ENCODE data around the gene PPIF.

PPIF gene

DNA sequence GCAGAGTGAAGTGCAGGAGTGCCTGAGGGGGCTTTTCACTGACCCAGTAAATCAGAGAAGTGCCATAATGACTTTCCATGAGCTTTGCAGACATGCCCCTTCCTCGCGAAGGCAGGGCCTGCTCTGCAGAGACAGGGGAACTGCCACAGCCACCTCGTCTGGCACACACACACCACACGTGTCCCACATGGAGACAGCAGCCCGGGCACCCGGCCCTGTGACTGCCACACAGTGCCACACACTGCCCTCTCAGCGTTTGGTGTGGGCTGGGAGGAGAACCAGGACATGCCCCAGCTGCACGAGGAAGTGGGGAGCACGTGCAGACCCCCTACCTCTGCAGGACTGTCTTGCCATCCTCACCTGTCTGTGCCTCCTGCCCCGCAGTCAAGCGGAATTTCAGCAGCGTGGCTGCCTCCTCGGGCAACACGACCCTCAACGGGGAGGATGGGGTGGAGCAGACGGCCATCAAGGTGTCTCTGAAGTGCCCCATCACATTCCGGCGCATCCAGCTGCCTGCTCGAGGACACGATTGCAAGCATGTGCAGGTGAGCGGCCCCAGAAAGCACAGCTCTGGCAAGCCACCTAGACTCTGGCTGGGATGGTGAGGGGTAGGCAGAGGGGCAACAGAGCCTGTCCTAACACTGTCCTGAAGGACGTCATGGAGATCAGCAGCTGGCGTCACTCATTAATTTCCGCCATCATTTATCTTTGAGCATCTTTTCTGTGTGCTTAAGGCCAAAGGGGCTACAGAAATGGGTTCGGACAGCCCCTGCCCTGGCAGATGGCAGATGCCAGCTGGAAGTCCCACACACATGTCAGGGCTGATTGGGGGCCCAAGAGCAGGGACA lies 43.4 kb upstream of the PPIF start:
- TF ChIP-seq, protein P1, sequence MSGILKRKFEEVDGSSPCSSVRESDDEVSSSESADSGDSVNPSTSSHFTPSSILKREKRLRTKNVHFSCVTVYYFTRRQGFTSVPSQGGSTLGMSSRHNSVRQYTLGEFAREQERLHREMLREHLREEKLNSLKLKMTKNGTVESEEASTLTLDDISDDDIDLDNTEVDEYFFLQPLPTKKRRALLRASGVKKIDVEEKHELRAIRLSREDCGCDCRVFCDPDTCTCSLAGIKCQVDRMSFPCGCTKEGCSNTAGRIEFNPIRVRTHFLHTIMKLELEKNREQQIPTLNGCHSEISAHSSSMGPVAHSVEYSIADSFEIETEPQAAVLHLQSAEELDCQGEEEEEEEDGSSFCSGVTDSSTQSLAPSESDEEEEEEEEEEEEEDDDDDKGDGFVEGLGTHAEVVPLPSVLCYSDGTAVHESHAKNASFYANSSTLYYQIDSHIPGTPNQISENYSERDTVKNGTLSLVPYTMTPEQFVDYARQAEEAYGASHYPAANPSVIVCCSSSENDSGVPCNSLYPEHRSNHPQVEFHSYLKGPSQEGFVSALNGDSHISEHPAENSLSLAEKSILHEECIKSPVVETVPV (CRISPR knock-in tag; IDR thresholded peaks at IDR 0.05): no peak
- TF ChIP-seq ISL1 (CRISPR knock-in tag; IDR thresholded peaks at IDR 0.05) (no peak), ZNF565 (CRISPR knock-in tag; conservative IDR thresholded peaks at IDR 0.05; ENCODE audit: low read depth) (no peak), PPARA (CRISPR knock-in tag; IDR thresholded peaks at IDR 0.05; ENCODE audit: borderline replicate concordance) (no peak), TOX (CRISPR knock-in tag; IDR thresholded peaks at IDR 0.05; ENCODE audit: borderline replicate concordance) (no peak), ESRRG (CRISPR knock-in tag; IDR thresholded peaks at IDR 0.05) (no peak), SNAI2 (CRISPR knock-in tag; IDR thresholded peaks at IDR 0.05) (no peak)
- TF ChIP-seq, protein P2, sequence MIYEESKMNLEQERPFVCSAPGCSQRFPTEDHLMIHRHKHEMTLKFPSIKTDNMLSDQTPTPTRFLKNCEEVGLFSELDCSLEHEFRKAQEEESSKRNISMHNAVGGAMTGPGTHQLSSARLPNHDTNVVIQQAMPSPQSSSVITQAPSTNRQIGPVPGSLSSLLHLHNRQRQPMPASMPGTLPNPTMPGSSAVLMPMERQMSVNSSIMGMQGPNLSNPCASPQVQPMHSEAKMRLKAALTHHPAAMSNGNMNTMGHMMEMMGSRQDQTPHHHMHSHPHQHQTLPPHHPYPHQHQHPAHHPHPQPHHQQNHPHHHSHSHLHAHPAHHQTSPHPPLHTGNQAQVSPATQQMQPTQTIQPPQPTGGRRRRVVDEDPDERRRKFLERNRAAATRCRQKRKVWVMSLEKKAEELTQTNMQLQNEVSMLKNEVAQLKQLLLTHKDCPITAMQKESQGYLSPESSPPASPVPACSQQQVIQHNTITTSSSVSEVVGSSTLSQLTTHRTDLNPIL (CRISPR knock-in tag; IDR thresholded peaks at IDR 0.05; ENCODE audit: low read depth): no peak
- TF ChIP-seq, protein P3, sequence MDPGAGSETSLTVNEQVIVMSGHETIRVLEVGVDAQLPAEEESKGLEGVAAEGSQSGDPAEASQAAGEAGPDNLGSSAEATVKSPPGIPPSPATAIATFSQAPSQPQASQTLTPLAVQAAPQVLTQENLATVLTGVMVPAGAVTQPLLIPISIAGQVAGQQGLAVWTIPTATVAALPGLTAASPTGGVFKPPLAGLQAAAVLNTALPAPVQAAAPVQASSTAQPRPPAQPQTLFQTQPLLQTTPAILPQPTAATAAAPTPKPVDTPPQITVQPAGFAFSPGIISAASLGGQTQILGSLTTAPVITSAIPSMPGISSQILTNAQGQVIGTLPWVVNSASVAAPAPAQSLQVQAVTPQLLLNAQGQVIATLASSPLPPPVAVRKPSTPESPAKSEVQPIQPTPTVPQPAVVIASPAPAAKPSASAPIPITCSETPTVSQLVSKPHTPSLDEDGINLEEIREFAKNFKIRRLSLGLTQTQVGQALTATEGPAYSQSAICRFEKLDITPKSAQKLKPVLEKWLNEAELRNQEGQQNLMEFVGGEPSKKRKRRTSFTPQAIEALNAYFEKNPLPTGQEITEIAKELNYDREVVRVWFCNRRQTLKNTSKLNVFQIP (CRISPR knock-in tag; IDR thresholded peaks at IDR 0.05; ENCODE audit: borderline replicate concordance, low read depth): no peak
- no peak for ATAC-seq

DNA sequence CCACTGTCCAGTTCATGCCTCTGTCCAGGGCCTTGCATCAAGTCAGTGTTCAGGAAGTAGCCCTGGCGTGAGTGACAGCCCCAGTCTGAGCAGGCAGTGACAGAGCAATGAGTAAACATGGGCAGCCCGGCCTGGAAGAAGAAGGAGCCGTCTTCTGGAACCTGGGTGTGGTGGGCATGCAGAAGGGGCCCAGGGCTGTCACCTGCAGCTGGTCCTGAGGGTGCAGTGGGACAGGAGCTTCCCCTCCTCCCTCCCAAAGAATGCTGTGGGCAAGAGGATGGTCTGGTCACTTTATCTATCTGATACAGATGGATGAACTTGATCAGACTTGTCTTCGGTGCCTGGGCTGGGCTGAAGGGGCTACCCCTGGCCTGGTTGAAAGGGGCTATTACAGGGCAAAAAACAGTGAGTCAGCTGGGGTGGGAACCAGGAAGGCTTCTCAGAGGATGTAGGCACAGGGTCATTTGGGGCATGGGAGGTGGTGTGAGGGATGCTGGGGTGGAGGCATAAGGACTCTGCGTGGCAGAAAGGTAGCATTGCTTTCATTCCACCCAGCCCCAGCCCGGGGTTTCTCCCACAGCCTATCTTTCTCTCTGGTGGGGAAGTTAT lies 42.7 kb upstream of the PPIF start:
- ATAC-seq: no peak
- TF ChIP-seq, protein P4, sequence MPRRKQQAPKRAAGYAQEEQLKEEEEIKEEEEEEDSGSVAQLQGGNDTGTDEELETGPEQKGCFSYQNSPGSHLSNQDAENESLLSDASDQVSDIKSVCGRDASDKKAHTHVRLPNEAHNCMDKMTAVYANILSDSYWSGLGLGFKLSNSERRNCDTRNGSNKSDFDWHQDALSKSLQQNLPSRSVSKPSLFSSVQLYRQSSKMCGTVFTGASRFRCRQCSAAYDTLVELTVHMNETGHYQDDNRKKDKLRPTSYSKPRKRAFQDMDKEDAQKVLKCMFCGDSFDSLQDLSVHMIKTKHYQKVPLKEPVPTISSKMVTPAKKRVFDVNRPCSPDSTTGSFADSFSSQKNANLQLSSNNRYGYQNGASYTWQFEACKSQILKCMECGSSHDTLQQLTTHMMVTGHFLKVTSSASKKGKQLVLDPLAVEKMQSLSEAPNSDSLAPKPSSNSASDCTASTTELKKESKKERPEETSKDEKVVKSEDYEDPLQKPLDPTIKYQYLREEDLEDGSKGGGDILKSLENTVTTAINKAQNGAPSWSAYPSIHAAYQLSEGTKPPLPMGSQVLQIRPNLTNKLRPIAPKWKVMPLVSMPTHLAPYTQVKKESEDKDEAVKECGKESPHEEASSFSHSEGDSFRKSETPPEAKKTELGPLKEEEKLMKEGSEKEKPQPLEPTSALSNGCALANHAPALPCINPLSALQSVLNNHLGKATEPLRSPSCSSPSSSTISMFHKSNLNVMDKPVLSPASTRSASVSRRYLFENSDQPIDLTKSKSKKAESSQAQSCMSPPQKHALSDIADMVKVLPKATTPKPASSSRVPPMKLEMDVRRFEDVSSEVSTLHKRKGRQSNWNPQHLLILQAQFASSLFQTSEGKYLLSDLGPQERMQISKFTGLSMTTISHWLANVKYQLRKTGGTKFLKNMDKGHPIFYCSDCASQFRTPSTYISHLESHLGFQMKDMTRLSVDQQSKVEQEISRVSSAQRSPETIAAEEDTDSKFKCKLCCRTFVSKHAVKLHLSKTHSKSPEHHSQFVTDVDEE (CRISPR knock-in tag; IDR thresholded peaks at IDR 0.05): no peak
- no peak for TF ChIP-seq TCF4 (CRISPR knock-in tag; IDR thresholded peaks at IDR 0.05; ENCODE audit: borderline replicate concordance)
- TF ChIP-seq ISL1 (CRISPR knock-in tag; IDR thresholded peaks at IDR 0.05): no peak
- no peak for TF ChIP-seq RARB (CRISPR knock-in tag; IDR thresholded peaks at IDR 0.05)
- TF ChIP-seq BACH2 (CRISPR knock-in tag; IDR thresholded peaks at IDR 0.05; ENCODE audit: borderline replicate concordance): no peak
- TF ChIP-seq SNAI2 (CRISPR knock-in tag; IDR thresholded peaks at IDR 0.05): no peak
- TF ChIP-seq, protein P3 (CRISPR knock-in tag; IDR thresholded peaks at IDR 0.05; ENCODE audit: borderline replicate concordance, low read depth): no peak
- TF ChIP-seq ARNTL (CRISPR knock-in tag; IDR thresholded peaks at IDR 0.05; ENCODE audit: borderline replicate concordance, low read depth): no peak
- TF ChIP-seq ZNF8 (CRISPR knock-in tag; IDR thresholded peaks at IDR 0.05): no peak
- TF ChIP-seq CSDC2 (CRISPR knock-in tag; IDR thresholded peaks at IDR 0.05): no peak
- no peak for TF ChIP-seq ESRRG (CRISPR knock-in tag; IDR thresholded peaks at IDR 0.05)
- no peak for TF ChIP-seq TOX (CRISPR knock-in tag; IDR thresholded peaks at IDR 0.05; ENCODE audit: borderline replicate concordance)
- TF ChIP-seq, protein P1 (CRISPR knock-in tag; IDR thresholded peaks at IDR 0.05): no peak
- no peak for TF ChIP-seq ZNF70 (CRISPR knock-in tag; IDR thresholded peaks at IDR 0.05)
